GM10266 (cell line): ENCODE measurements around the gene ARMC7.
A peak's percentile ranks its signal among the peaks of the same experiment; 100 is the strongest.

Experiments used
- DNase-seq: peaks from one replicate; pipeline ENCODE4 v3.0.0; 2012; ENCODE audit errors: extremely low spot score
- CTCF ChIP-seq: IDR thresholded peaks from 2 replicates; pipeline ENCODE4 v1.5.1; 2012; ENCODE audit warnings: mild to moderate bottlenecking, low read depth; ENCODE audit not compliant: control insufficient read depth, insufficient read depth; ENCODE audit errors: missing control alignments

Gene ARMC7

GRCh38 chr17:75097865-75098264, 11.9 kb upstream of the ARMC7 start:
- DNase-seq, result no peak
- no peak for TF ChIP-seq CTCF

DNA sequence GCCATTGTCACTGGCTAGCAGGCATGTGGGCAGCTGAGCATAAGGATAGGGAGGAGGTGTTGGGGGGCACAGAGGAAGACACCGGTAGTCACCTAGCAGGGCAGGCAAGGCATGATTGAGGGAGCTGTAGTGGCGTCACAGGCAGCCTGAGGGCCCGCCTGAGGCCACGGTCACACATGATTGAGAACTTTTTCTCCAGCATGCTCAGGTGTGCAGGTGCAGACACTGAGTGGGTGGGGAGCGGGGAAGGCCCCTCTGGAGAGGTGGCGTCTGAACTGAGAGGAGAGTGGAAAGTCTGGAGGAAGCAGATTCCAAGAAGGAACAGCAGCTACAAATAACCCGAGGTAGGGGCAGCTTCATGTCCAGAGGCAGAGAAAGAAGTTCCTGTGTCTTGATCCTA, 10.9 kb upstream of the ARMC7 start:
- no peak for TF ChIP-seq CTCF
- no peak for DNase-seq

DNA sequence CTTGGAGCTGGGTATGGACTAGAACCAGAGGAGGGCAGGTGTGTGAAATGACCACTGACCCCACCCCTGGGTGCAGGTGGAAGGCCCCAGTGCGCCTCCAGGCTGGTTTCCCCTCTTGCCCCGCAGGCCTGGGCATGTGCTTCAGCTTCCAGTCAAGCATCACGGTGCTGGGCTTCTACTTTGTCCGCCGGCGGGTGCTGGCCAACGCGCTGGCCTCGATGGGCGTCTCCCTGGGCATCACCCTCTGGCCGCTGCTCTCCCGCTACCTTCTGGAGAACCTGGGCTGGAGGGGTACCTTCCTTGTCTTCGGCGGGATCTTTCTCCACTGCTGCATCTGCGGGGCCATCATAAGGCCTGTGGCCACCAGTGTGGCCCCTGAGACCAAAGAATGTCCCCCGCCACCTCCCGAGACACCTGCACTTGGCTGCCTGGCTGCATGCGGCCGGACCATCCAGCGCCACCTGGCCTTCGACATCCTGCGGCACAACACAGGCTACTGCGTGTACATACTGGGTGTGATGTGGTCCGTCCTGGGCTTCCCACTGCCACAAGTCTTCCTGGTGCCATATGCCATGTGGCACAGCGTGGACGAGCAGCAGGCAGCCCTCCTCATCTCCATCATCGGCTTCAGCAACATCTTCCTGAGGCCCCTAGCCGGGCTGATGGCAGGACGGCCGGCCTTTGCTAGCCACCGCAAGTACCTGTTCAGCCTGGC, 9.7 kb upstream of the ARMC7 start:
- no peak for DNase-seq

DNA sequence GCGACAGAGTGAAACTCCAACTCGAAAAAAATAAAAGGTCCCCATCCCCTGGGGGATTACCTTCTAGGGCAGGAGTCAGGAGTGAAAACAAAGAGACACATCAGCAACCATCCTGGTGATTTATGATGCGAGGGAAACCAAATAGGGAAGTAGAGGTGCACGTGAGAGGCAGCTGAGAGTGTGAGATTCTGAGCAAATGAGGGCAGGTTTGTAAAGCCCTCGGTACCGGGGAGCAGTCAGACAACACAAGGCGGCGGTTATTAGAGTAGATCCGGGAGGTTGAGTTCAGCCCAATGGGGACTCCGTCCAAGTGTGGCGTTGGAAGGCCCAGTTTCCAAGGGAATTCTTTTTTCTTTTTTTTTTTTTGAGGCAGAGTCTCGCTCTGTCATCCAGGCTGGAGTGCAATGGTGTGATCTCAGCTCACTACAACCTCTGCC, 7.4 kb upstream of the ARMC7 start:
- peak; percentile 73 for DNase-seq
- no peak for TF ChIP-seq CTCF

More for the DNA sequence above, 9.7 kb upstream of the ARMC7 start:
- no peak for TF ChIP-seq CTCF

DNA sequence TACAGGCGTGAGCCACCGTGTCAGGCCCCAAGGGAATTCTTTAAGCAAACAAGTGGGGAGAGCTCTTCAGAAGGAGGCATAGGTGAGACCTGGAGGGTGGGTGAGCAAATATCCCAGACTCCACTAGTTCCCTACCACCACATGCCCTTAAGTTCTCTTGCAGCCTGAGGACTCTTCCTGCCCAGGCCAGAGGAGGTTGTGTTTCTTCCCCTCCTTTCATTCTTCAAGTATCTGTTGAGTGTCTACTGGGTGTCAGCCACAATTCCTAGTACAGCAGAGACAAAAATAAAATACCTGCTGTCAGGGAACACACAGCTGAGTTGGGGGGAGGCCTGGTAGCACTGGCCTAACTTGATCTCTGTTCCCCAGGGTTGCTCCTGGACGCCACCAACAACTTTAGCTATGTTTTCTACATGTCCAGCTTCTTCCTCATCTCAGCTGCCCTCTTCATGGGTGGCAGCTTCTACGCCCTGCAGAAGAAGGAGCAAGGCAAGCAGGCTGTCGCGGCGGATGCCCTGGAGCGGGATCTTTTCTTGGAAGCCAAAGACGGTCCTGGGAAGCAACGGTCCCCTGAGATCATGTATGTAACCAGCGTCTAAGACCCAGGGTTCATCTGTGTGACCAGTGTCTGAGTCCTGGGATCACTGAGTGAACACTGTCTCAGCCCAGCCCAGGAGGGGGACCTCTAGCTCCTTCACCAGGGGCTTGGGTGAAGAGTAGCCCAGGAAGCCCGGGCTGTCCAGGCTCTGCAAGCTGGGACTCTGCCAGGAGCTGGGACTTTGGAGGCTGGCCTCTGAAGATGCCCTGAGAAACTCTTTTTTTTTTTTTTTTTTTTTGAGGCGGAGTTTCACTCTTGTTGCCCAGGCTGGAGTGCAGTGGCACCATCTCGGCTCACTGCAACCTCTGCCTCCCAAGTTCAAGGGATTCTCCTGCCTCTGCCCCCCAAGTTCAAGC, 5.9 kb upstream of the ARMC7 start:
- no peak for DNase-seq
- no peak for TF ChIP-seq CTCF

GRCh38 chr17:75105126-75106080, 4.4 kb upstream of the ARMC7 start:
- DNase-seq, result peak; percentile 76

More at GRCh38 chr17:75105126-75106080, 4.4 kb upstream of the ARMC7 start:
- peak; percentile 62 for TF ChIP-seq CTCF
